GM18502 (cell line): ENCODE data around the gene LAMC3.

Experiments used
- ATAC-seq: cut with Tn5 transposase; IDR thresholded peaks from one replicate; pipeline ENCODE4 v1.9.1; 2021; ENCODE audit warnings: mild to moderate bottlenecking; ENCODE audit not compliant: unreplicated experiment, poor library complexity

LAMC3 gene

DNA sequence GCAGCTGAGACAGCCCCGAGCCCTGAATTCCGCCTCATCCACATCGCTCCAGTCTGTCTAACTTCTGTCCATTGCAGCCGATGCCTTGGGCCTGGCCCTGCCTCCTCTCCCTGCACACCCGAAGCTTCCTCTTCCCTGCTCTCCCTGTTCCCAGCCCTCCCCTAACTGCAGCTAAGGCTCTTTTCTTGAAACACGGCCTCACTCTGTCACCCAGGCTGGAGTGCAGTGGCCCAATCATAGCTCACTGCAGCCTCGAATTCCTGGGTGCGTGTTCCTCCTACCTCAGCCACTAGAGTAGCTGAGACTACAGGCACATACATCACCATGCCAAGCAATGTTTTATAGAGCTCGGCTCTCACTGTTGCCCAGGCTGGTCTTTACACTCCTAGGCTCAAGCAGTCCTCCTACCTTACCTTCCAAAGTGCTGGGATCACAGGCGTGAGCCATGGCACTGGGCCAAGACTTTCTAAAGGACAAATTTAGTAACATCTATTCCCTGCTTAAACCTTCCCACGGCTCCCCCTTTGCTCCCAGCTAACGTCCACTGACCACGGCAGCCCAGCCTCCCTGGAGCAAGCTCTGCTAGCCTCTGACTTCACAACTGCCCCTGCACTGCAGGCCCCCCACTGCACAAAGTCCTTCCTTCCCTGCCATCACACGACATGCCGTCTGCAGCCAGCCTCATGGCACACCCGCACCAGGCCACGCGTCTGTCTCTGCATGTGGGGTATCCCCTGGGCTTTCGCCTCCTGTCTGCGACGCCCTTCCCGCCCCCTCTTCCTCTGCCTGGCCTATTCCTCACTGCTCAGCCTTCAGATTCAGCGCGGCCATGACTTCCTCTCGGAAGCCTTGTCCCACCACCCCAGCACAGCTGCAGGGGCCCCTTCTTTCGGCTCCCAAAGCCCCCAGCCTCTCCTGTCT is 28.6 kb downstream of the LAMC3 start:
- ATAC-seq, result no peak

GRCh38 chr9:131038256-131039128 is 29.5 kb downstream of the LAMC3 start:
- ATAC-seq, result no peak

GRCh38 chr9:131039129-131039954 is 30.4 kb downstream of the LAMC3 start:
- no peak for ATAC-seq

DNA sequence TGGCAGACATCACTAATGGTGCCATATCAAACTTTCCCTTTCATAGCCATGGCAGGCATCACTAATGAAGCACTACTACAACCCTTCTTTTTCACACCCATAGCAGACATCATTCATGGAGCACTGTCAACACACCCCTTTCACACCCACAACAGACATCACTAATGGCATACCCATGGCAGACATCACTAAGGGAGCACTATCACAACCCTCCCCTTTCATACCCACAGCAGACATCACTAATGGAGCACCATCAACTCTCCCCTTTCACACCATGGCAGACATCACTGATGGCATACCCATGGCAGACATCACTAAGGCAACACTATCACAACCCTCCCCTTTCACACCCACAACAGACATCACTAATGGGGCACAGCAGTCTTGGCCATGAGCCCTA is 33.7 kb downstream of the LAMC3 start:
- no peak for ATAC-seq

- no peak for ATAC-seq
Observed at GRCh38 chr9:131043087-131043486, 34.1 kb downstream of the LAMC3 start.

- ATAC-seq, result no peak
Observed at GRCh38 chr9:131043646-131044045, 34.7 kb downstream of the LAMC3 start.

GRCh38 chr9:131045300-131046092 is 36.5 kb downstream of the LAMC3 start:
- no peak for ATAC-seq

DNA sequence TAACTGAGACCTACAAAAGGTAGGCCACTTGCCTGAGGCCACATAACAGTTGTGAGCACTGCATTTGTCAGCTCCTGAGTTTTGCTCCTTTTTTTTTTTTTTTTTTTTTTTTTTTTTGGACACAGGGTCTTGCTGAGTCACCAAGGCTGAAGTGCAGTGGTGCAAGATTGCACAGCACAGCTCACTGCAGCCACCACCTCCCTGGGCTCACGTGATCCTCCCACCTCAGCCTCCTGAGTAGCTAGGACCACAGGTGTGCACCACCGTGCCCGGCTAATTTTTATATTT is 37.1 kb downstream of the LAMC3 start:
- ATAC-seq, result no peak

DNA sequence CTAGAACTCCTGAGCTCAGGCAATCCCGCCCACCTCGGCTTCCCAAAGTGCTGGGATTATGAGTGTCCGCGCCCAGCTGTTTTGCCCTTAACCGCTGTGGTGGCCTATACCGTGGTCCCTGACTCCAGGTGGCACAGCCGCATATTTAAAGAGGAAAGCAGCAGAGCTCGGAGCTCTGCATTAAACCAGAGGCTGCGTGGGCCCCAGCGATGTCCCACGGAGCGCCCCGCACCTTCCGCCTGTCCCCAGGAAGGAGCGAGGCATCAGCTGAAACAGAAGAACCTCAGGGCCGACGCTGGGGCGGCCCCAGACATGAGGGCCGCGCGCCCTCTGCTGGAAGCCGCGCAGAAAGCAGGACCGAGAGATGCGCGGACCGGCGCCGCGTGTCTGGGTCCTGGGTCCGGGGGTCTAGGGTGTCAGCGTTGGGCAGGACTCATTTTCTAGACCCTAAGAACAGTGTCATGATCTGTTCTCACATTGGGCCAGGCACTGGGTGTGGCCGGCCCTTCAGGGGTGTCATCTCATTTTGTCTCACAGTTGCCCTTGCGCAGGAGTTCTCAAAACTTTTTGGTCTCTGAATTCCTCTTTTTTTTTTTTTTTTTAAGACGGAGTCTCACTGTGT is 37.7 kb downstream of the LAMC3 start:
- ATAC-seq, result no peak

GRCh38 chr9:131048332-131048731 is 39.4 kb downstream of the LAMC3 start:
- ATAC-seq, result no peak

DNA sequence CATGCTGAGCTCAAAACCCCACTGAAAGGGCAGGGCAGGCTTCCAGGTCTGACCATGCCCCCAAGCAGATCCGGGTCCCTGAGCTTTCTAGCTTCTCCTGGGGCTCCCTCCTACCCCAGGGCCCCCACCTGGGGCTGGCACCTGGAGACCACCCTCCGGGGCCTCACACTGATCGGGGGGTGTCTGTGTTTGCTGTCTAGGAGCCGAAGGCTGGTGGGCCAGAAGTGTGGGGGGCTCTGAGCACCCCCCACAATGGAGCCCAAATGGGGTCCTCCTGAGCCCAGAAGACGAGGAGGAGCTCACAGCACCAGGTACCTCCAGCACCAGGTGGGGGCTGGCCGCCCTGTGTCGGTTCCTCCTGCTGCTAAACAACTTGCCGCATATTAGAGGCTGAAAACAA is 39.8 kb downstream of the LAMC3 start:
- no peak for ATAC-seq

- ATAC-seq, result no peak
Observed at GRCh38 chr9:131049829-131050715, 41.1 kb downstream of the LAMC3 start.

GRCh38 chr9:131050831-131051230 is 41.9 kb downstream of the LAMC3 start:
- ATAC-seq, result no peak

GRCh38 chr9:131051592-131052517 is 42.9 kb downstream of the LAMC3 start:
- no peak for ATAC-seq

DNA sequence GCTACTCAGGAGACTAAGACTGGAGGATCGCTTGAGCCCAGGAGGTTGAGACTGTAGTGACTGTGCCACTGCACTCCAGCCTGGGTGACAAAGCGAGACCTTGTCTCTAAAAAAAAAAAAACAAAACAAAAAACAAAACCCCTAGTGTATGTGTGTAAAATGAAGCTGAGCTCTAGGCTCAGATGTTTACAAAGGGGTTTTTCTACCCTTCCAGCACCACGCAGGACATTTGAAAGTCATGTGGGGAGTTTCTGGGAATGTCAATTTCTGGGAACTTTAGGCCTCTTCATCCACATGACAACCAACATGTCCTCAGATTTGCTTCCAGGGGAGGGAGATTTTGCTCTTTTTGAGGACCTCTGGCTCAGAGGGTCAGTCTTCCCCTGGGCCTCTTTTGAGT is 44.9 kb downstream of the LAMC3 start:
- ATAC-seq, result no peak

- no peak for ATAC-seq
Observed at GRCh38 chr9:131056781-131057506, 48.0 kb downstream of the LAMC3 start.
